Activated effector memory CD4-positive, alpha-beta T cell treated with anti-CD3 and anti-CD28 coated beads, Interleukin-2, amount 50 U/mL, for 16 hours (primary cell): ENCODE measurements around the gene NT5C.

Experiments used
- DNase-seq: peaks from one replicate; pipeline ENCODE4 v3.0.0-alpha.2; 2020

Gene NT5C

GRCh38 chr17:75090871-75091854, 40.4 kb downstream of the NT5C start:
- DNase-seq = no peak

- no peak for DNase-seq
Measured at GRCh38 chr17:75088465-75089417, 42.8 kb downstream of the NT5C start.

- peak; percentile 79 for DNase-seq
Measured at GRCh38 chr17:75087558-75088453, 43.7 kb downstream of the NT5C start, which contains the start of gene SLC16A5. Gene SLC16A5 (plus strand): TSS chr17:75087954. CDS start chr17:75093637, 5,683 bp downstream.

- DNase-seq = no peak
Measured at GRCh38 chr17:75087182-75087557, 44.4 kb downstream of the NT5C start.

- DNase-seq = no peak
Measured at GRCh38 chr17:75086496-75087181, 44.9 kb downstream of the NT5C start.

GRCh38 chr17:75084039-75084660, 47.4 kb downstream of the NT5C start:
- DNase-seq = no peak

GRCh38 chr17:75082683-75083082, 48.9 kb downstream of the NT5C start:
- no peak for DNase-seq

GRCh38 chr17:75081611-75082540, 49.7 kb downstream of the NT5C start:
- DNase-seq = no peak
